ENCODE measurements around the gene MVK.

- TF ChIP-seq EZH2 (IDR thresholded peaks at IDR 0.05; ENCODE audit: insufficient read depth, poor library complexity, severe bottlenecking): no peak
- TF ChIP-seq EZH2phosphoT487 (IDR thresholded peaks at IDR 0.05; ENCODE audit: insufficient read depth, low read depth): no peak
These were observed 51.6 kb downstream of the MVK start for GRCh38 chr12:109625131-109625559.

Data from GM23248 (cell line).